ENCODE measurements around the gene TCERG1L. TPM values are rescaled to one million over a fixed set of nuclear protein-coding genes. Genes with fewer than 3 reads are reported as not detected.

Gene TCERG1L
- total RNA-seq, 1 experiment from 2014 or later: not detected

DNA sequence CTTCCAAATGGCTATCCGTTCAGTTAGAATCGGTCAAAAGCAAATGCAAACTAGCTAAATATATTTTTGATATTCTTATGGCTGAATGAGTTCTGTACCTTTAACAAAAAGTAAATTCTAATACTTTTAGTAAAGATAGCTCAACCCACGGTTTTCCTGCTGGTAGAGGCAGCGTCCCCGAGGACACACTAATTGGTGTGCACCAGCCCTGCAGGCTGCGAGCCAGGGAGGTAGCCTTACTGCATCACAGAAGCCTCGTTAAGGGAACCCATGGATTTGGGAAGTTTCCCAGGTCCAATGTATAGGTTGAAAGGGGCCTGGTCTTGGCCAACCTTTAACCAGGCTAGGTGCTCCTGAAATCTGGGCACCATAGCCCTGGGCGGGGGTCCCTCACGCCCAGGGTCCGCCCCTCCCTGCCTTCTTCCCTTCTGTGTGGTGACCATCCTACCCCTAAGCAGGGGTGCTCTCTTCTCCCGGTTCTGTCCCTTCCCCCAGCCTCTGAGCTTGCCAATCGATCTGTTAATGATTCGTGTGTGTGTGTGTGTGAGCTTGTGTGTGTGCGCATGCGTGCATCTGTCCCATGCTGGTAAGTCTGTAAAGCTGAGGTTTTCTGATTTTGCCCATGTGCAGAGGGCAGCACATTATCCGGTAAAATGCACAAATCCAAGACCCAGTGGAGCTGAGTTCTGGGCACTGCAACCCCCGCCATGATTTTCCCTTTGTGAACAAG, 191.7 kb downstream of the TCERG1L start:
- H3K9me3 ChIP-seq (ENCODE audit: insufficient read depth, low read depth): no peaks in the 10 kb centered on the region
- H3K36me3 ChIP-seq (ENCODE audit: low read depth): no peaks in the 10 kb centered on the region
- no peaks in the 10 kb centered on the region for H4K20me1 ChIP-seq (ENCODE audit: insufficient read depth)
- no peak for DNase-seq
- no peak overlapping the region for H3K4me3 ChIP-seq
- H3K79me2 ChIP-seq (ENCODE audit: low read depth): no peaks in the 10 kb centered on the region
- H2AFZ ChIP-seq: no peak overlapping the region
- no peak overlapping the region for H3K27ac ChIP-seq
- TF ChIP-seq, protein P1, sequence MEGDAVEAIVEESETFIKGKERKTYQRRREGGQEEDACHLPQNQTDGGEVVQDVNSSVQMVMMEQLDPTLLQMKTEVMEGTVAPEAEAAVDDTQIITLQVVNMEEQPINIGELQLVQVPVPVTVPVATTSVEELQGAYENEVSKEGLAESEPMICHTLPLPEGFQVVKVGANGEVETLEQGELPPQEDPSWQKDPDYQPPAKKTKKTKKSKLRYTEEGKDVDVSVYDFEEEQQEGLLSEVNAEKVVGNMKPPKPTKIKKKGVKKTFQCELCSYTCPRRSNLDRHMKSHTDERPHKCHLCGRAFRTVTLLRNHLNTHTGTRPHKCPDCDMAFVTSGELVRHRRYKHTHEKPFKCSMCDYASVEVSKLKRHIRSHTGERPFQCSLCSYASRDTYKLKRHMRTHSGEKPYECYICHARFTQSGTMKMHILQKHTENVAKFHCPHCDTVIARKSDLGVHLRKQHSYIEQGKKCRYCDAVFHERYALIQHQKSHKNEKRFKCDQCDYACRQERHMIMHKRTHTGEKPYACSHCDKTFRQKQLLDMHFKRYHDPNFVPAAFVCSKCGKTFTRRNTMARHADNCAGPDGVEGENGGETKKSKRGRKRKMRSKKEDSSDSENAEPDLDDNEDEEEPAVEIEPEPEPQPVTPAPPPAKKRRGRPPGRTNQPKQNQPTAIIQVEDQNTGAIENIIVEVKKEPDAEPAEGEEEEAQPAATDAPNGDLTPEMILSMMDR (conservative IDR thresholded peaks at IDR 0.05): no peak
- no peak for TF ChIP-seq EZH2 (IDR thresholded peaks at IDR 0.05; ENCODE audit: low read depth)
- no peaks in the 10 kb centered on the region for H3F3A ChIP-seq (ENCODE audit: insufficient read depth, low read depth)
- ChIA-PET POLR2A (ENCODE audit: unreplicated experiment) (no interaction called here), CTCF (no interaction called here)
- no peaks in the 10 kb centered on the region for H3K4me1 ChIP-seq (replicated peaks; ENCODE audit: insufficient read depth)
- no TSS peak for BruUV-seq (replicated peaks)
- intact Hi-C loops (cut with micrococcal nuclease; ENCODE audit: unreplicated experiment): no loop called here
- no peak overlapping the region for H3K4me2 ChIP-seq
- no peaks in the 10 kb centered on the region for H3K9me2 ChIP-seq (ENCODE audit: insufficient read depth)
- H3K27me3 ChIP-seq (ENCODE audit: insufficient read depth, low read depth): peaks cover 49% of the 10 kb centered on the region

DNA sequence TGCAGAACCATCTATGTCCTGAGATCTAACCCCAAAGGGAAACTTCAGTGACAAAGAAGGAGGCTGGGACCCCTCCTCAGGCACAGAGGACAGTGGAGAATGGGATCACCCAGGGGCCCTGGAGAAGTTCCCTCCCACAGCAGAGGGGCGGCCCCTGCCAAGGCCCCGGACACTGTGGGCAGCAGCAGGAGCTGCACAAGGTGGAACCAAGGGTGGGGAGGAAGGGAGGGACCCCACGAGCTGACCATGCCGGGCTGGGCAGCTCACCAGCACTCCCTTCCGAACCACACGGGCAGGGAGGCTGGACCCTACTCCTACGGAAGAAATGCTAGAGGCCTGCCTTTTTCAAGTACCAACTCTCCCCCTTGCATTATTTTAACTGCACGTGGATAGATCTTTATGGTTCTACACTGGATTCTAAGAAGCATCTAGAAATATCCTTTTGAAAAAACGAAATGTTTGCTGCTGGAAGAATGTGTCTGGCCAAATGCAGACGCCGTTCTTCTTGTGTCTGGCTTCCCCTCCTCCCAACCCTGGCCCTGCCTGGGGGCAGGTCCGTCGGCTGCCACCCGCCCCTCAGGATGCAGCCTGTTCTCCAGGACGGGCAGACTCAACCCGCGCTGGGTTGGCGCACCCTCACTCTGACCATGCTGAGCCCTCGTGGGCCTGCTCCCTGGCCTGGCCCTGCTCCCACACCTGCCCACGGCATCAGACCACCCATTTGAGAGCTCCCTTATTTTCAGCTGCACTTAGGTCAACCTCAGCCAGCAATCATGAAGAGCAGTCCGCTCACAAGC, 193.9 kb downstream of the TCERG1L start:
- POLR2A ChIA-PET (ENCODE audit: unreplicated experiment): no interaction called here
- no TSS peak for BruUV-seq (replicated peaks)
- intact Hi-C loops (cut with micrococcal nuclease; ENCODE audit: unreplicated experiment): no loop called here

DNA sequence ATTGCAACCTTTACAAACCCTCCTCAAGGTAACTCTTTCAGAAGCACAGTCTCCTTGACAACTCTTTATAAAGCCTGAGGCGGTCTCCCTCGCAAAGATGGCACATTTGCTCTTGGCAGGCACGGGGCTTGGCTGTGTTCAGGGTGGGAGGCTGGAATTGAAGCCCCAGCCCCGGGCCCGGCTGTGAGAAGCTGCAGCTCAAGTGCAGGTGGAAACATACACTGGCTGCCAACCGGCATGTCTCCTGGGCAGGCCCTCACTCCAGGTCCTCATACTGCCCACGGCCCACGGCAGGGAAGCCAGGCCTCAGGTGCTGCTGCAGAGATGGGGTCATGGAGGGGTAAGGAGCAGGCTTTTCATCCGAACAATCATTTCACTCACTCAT, 194.5 kb downstream of the TCERG1L start:
- no peak overlapping the region for H3K27ac ChIP-seq
- H3K9me2 ChIP-seq (ENCODE audit: insufficient read depth): no peaks in the 10 kb centered on the region
- H3K4me2 ChIP-seq: no peak overlapping the region
- no peaks in the 10 kb centered on the region for H4K20me1 ChIP-seq (ENCODE audit: insufficient read depth)
- no peak overlapping the region for H2AFZ ChIP-seq
- no TSS peak for BruUV-seq (replicated peaks)
- intact Hi-C loops (cut with micrococcal nuclease; ENCODE audit: unreplicated experiment): no loop called here
- H3K4me1 ChIP-seq (replicated peaks; ENCODE audit: insufficient read depth): no peaks in the 10 kb centered on the region
- no peak for TF ChIP-seq EZH2 (IDR thresholded peaks at IDR 0.05; ENCODE audit: low read depth)
- TF ChIP-seq, protein P1 (conservative IDR thresholded peaks at IDR 0.05): no peak
- H3K4me3 ChIP-seq: no peak overlapping the region
- no peaks in the 10 kb centered on the region for H3K36me3 ChIP-seq (ENCODE audit: low read depth)
- ChIA-PET POLR2A (ENCODE audit: unreplicated experiment) (no interaction called here), CTCF (no interaction called here)
- H3K79me2 ChIP-seq (ENCODE audit: low read depth): no peaks in the 10 kb centered on the region
- H3F3A ChIP-seq (ENCODE audit: insufficient read depth, low read depth): no peaks in the 10 kb centered on the region
- peaks cover 47% of the 10 kb centered on the region for H3K27me3 ChIP-seq (ENCODE audit: insufficient read depth, low read depth)
- no peaks in the 10 kb centered on the region for H3K9me3 ChIP-seq (ENCODE audit: insufficient read depth, low read depth)
- no peak for DNase-seq

More for the DNA sequence above, 193.9 kb downstream of the TCERG1L start:
- CTCF ChIA-PET: no interaction called here
- Histone ChIP-seq H3K9me3 (ENCODE audit: insufficient read depth, low read depth) (no peaks in the 10 kb centered on the region), H4K20me1 (ENCODE audit: insufficient read depth) (no peaks in the 10 kb centered on the region), H3K27me3 (ENCODE audit: insufficient read depth, low read depth) (peaks cover 47% of the 10 kb centered on the region), H3K79me2 (ENCODE audit: low read depth) (no peaks in the 10 kb centered on the region), H3K27ac (no peak overlapping the region), H3F3A (ENCODE audit: insufficient read depth, low read depth) (no peaks in the 10 kb centered on the region), H3K4me1 (replicated peaks; ENCODE audit: insufficient read depth) (no peaks in the 10 kb centered on the region), H2AFZ (no peak overlapping the region), H3K4me2 (no peak overlapping the region), H3K36me3 (ENCODE audit: low read depth) (no peaks in the 10 kb centered on the region), H3K4me3 (no peak overlapping the region), H3K9me2 (ENCODE audit: insufficient read depth) (no peaks in the 10 kb centered on the region)
- DNase-seq: no peak
- TF ChIP-seq EZH2 (IDR thresholded peaks at IDR 0.05; ENCODE audit: low read depth): no peak
- TF ChIP-seq, protein P1 (conservative IDR thresholded peaks at IDR 0.05): no peak

All from PC-9 (cell line).